ENCODE measurements around the gene GRIFIN.

- TF ChIP-seq CTCF (IDR thresholded peaks at IDR 0.05; ENCODE audit: poor library complexity): no peak
- no peak for TF ChIP-seq EZH2 (IDR thresholded peaks at IDR 0.05; ENCODE audit: borderline replicate concordance)
- no peak for TF ChIP-seq EZH2phosphoT487 (IDR thresholded peaks at IDR 0.05; ENCODE audit: low read depth, severe bottlenecking, unreplicated experiment)
Measured at GRCh38 chr7:2436341-2437104, 39.7 kb downstream of the GRIFIN start.

Measured in hepatocyte (in vitro differentiated cells).